ENCODE results near the gene PSMA6. TPM values are rescaled to one million over a fixed set of nuclear protein-coding genes. Genes with fewer than 3 reads are reported as not detected.
A peak's percentile ranks its signal among the peaks of the same experiment; 100 is the strongest.

The PSMA6 gene
- total and polyA plus RNA-seq, 2 of the 13 experiments (the other 11 are each of a cell fraction or from before 2014, with no cell fraction given): 525 to 1,109 TPM

- TF ChIP-seq ZNF24 (IDR thresholded peaks at IDR 0.05): peak; percentile 80; the same call in 1 of the 2 replicates
- peak; percentile 95; the same call in 1 of the 2 replicates for TF ChIP-seq ZFP36L1 (CRISPR knock-in tag; IDR thresholded peaks at IDR 0.05)
- peak; percentile 99 for TF ChIP-seq ZNF614 (CRISPR knock-in tag; IDR thresholded peaks at IDR 0.05; ENCODE audit: borderline replicate concordance)
- peak; percentile 93 for TF ChIP-seq DMAP1 (CRISPR knock-in tag; IDR thresholded peaks at IDR 0.05)
- TF ChIP-seq, protein P1, sequence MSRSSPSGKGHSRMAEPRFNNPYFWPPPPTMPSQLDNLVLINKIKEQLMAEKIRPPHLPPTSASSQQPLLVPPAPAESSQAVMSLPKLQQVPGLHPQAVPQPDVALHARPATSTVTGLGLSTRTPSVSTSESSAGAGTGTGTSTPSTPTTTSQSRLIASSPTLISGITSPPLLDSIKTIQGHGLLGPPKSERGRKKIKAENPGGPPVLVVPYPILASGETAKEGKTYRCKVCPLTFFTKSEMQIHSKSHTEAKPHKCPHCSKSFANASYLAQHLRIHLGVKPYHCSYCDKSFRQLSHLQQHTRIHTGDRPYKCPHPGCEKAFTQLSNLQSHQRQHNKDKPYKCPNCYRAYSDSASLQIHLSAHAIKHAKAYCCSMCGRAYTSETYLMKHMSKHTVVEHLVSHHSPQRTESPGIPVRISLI (CRISPR knock-in tag; IDR thresholded peaks at IDR 0.05; ENCODE audit: borderline replicate concordance): peak; percentile 89; the same call in 1 of the 2 replicates
- no peak for TF ChIP-seq ZFP82 (CRISPR knock-in tag; IDR thresholded peaks at IDR 0.05; ENCODE audit: borderline replicate concordance)
- TF ChIP-seq ZNF710 (CRISPR knock-in tag; IDR thresholded peaks at IDR 0.05; ENCODE audit: borderline replicate concordance): peak; percentile 99
- peak; percentile 71; the same call in 1 of the 2 replicates for TF ChIP-seq ZNF660 (CRISPR knock-in tag; IDR thresholded peaks at IDR 0.05; ENCODE audit: borderline replicate concordance, low read depth)
- no peak for TF ChIP-seq ZNF121 (CRISPR knock-in tag; IDR thresholded peaks at IDR 0.05)
- peak; percentile 77; the same call in 1 of the 2 replicates for TF ChIP-seq GABPB1 (CRISPR knock-in tag; IDR thresholded peaks at IDR 0.05)
- TF ChIP-seq NCOA5 (CRISPR knock-in tag; IDR thresholded peaks at IDR 0.05): no peak
- no peak for TF ChIP-seq HNRNPH1 (optimal IDR thresholded peaks at IDR 0.05; ENCODE audit: low read depth, low read length)
- TF ChIP-seq, protein P2, sequence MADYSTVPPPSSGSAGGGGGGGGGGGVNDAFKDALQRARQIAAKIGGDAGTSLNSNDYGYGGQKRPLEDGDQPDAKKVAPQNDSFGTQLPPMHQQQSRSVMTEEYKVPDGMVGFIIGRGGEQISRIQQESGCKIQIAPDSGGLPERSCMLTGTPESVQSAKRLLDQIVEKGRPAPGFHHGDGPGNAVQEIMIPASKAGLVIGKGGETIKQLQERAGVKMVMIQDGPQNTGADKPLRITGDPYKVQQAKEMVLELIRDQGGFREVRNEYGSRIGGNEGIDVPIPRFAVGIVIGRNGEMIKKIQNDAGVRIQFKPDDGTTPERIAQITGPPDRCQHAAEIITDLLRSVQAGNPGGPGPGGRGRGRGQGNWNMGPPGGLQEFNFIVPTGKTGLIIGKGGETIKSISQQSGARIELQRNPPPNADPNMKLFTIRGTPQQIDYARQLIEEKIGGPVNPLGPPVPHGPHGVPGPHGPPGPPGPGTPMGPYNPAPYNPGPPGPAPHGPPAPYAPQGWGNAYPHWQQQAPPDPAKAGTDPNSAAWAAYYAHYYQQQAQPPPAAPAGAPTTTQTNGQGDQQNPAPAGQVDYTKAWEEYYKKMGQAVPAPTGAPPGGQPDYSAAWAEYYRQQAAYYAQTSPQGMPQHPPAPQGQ (CRISPR knock-in tag; IDR thresholded peaks at IDR 0.05; ENCODE audit: borderline replicate concordance): peak; percentile 54; the same call in 1 of the 2 replicates
- TF ChIP-seq TGIF2 (CRISPR knock-in tag; IDR thresholded peaks at IDR 0.05): peak; percentile 96
- TF ChIP-seq, protein P3, sequence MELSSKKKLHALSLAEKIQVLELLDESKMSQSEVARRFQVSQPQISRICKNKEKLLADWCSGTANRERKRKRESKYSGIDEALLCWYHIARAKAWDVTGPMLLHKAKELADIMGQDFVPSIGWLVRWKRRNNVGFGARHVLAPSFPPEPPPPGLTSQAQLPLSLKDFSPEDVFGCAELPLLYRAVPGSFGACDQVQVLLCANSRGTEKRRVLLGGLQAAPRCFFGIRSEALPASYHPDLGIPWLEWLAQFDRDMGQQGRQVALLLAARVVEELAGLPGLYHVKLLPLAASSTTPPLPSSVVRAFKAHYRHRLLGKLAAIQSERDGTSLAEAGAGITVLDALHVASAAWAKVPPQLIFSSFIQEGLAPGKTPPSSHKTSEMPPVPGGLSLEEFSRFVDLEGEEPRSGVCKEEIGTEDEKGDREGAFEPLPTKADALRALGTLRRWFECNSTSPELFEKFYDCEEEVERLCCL (CRISPR knock-in tag; IDR thresholded peaks at IDR 0.05; ENCODE audit: borderline replicate concordance): peak; percentile 74; the same call in 1 of the 2 replicates
- peak; percentile 89 for TF ChIP-seq ZBTB26 (CRISPR knock-in tag; IDR thresholded peaks at IDR 0.05; ENCODE audit: borderline replicate concordance)
- TF ChIP-seq JARID2 (CRISPR knock-in tag; IDR thresholded peaks at IDR 0.05; ENCODE audit: insufficient replicate concordance): peak; percentile 76
- TF ChIP-seq MIXL1 (CRISPR knock-in tag; IDR thresholded peaks at IDR 0.05): peak; percentile 90
- no peak for TF ChIP-seq REXO4 (CRISPR knock-in tag; IDR thresholded peaks at IDR 0.05; ENCODE audit: borderline replicate concordance)
- TF ChIP-seq MED13 (CRISPR knock-in tag; IDR thresholded peaks at IDR 0.05): peak; percentile 97; the same call in 1 of the 2 replicates
- peak; percentile 93 for TF ChIP-seq ZNF7 (CRISPR knock-in tag; IDR thresholded peaks at IDR 0.05)
- 0 out of 2 replicates have a peak, but pooled peaks have one; percentile 1 for TF ChIP-seq MAFF (IDR thresholded peaks at IDR 0.05; ENCODE audit: low read depth, low read length)
Measured at GRCh38 chr14:35347323-35348043, 55.3 kb downstream of the PSMA6 start (continued).
